ACHN (cell line): ENCODE measurements around the gene ZNF217.
"Not testable (repeated sequence)": the region's sequence is repeated elsewhere in the genome, so short reads cannot be mapped to it uniquely, and the experiment has no call there.

Experiments
- DNase-seq: peaks from one replicate; pipeline ENCODE4 v3.0.0-alpha.2; 2015
- in situ Hi-C: cut with HindIII; loops from 2 replicates; pipeline ENCODE4 v1.10.0; 2017; ENCODE audit warnings: low sequenced_read_pairs, low pct_ligation_motif_present, low pct_unique_long_range_greater_than_20kb

The ZNF217 gene

GRCh38 chr20:53522026-53522425, 71.6 kb downstream of the ZNF217 start:
- DNase-seq, result no peak
- in situ Hi-C loops, result no loop called here

GRCh38 chr20:53521421-53521820, 72.2 kb downstream of the ZNF217 start:
- DNase-seq, in situ Hi-C loops: not testable (repeated sequence)

- no peak for DNase-seq
- in situ Hi-C loops, result no loop called here
Measured at GRCh38 chr20:53517146-53517545, 76.5 kb downstream of the ZNF217 start.
